ENCODE data around the gene SMIM21.

Gene SMIM21

DNA sequence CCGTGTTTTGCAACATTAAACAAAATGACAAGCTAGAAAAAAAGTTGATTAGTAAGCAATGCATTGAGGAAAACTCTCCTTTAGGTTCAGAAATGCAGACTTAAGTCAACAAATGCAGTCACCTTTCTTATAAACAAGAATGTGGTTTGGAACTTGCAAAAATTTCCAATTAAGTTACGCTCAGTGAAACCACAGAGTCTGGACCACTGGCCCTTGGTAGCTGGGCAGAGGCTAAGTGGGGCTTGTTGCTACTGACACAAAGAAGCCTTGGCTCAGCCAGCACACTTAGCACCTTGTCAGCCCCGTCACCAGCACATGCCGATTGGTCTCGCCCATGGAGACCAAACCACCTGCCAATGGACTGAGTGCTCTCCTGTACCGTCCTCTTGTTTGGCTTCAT is 53.0 kb downstream of the SMIM21 start:
- DNase-seq, result no peak

DNA sequence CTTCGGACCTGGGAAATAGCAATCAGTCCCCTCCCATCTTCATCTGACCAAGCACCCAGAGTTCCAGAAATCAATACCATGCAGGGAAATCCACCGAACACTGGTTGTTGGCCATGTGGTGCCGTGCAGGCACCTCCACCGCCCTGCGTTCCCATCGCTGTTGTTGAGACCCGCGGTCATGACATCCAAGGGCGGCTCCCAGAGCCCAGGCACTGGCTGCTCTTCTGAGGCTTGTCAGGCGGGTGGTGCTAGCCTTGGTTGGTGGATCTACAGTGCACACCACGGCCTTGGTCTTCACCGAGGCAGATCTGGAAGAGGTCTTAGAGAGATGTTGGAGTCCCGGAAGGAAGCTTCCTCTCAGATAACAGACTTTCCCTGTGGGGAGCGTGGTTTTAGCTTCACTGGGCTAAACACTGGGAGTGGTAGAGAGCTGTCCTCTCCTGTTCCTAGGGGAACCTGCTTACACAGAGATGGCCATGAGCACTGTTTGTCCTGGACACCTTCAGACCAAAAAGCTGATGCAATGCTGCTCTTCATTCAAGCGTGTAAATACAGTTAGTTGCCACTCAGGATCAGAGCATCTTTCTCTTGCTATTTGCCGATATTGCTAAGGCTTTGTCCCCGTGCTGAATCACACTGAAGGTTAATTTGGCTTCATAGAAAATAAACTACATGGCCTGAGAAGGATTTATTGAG is 58.3 kb downstream of the SMIM21 start:
- DNase-seq, result no peak

DNA sequence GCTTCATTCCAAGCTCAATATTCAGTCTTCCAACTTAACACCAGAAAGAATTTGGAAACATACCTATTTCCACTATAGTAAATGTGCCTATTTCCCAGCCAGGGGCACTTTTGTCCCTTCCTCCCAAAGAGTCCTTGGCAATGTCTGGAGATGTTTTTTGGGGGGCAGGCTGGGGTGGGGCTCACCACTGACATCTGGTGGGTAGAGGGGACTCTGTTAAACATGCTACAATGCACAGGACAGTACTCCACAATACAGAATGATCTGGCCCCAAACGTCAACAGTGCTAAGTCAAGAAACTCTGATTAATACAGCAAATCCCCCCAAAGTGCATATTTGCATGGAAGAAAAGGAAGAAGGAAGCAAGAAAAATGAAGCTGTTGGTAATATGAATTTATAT is 61.7 kb downstream of the SMIM21 start:
- DNase-seq, result peak in 1 of 2 donors; percentile 9

DNA sequence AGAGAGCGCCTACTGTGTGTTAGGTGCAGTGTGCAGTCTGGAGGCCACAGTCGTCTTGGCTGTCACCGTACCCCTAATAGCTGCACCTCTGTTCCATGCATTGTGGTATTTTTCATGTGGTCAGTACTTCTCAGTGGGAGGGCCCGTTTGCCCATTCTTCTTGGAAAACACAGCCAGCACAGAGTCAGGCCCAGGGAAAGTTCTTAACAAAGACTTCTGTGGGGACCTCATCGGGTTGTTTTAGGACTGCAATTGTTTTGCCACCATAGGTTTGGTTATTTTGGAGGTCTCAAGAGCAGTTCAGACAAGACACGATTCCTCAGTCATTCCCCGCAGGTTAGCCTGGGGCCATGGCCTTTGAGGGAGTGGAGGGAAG is 62.3 kb downstream of the SMIM21 start:
- no peak for DNase-seq

DNA sequence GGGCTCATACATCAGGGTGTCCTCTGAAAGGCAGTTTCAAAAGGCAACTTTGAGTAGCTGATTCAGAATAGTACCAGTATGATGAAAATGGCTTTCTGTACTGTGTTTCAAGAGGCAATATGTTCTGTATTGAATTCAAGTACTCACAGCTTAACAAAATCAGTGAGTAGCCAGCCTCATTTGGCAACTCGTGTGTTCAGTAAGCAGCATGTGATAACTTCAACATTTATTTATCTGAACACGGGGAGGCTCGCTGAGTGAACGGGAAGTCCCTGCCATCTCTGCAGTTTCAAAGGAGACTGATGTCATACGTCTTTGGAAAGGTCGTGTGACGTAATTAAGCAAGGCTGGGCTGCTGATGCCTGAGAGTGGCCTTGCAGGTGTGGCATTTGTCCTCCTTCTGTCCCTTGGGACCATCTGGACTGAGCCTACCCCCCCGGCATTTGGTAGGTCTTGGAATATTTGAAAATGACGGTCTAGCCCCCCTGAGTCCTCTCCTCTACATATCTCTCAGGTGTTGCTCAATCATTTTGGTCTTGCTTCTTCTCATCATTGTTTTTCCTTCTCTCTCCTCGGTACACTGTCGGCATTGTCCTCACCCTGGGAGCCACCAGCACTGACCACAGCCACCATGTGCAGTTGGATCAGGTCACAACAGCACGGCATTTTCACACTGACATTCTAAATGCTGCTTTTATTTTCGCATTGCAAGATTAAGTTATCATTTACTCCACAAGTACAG is 62.8 kb downstream of the SMIM21 start:
- no peak for DNase-seq

DNA sequence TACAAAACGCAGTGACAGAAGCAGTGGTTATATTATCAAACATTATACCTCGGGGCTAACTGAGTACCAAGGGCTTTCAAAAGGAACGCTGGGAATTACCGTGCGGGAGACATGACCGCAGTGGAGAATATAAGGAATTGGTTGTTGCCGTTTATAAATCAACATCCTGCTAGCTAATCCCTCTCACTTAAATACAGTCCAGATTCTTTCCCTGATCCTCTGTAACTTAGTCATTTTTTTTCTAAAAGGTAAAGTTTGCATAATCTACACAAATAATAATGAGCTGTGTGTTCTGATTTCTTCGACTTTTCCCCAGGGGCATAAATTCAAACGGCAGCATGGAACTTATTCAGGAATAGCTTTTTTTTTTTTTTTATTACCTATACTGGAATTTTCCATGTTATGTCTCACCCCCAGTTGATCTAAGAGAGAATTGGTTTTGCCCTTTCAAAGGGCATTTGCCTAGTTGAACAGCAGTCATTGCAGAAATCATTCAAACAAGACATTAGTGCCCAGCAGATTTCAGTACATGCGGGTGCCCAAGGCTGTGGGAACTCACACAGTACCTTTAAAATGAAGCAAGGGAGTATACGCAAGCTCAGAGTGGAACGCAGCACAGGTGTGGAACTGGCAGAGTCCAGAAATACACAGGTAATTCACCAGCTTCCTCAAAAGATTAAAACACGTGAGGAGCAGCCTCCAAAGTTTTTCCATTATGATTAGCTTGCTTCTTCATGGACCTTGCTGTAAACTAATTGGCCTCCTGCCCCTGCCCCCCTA is 63.9 kb downstream of the SMIM21 start:
- DNase-seq, result no peak

DNA sequence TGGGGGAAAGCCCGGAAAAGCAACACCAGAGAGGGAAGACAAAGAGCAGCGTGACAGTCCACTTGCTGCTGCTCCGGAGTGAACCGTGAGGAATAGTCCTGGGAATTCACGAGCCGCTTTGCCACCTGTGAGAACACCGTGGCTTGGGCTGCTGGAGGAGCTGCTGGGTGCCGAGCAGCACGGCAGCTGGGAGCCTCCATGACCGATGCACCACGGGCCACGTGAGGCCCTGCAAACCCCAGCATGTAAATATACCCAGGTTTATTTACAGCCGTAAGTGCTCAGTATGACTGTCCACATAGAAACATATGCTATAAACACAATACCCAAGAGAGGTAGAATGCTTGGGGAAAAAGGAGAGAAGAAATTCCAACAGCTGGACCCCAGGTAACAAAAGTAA is 65.1 kb downstream of the SMIM21 start:
- DNase-seq, result no peak

DNA sequence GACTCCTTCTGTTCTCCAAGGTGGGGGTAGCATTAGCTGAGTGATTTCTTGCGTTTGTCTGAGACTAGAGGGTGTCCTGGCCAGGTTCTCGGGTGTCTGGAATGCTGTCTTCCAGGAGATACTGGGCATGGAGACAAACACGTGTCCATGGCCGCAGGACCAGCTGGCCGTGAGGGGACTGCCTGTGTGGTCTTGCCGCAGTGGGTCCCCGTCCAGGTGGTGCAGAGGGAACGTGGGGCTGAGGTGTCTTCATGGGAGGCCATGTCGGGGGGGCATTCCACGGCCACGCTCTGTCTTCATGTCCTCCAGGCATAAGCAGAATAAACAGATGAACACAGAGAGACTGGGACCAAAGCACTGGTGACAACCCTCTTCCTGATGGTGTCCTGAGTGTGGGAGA is 66.6 kb downstream of the SMIM21 start:
- DNase-seq, result no peak

DNA sequence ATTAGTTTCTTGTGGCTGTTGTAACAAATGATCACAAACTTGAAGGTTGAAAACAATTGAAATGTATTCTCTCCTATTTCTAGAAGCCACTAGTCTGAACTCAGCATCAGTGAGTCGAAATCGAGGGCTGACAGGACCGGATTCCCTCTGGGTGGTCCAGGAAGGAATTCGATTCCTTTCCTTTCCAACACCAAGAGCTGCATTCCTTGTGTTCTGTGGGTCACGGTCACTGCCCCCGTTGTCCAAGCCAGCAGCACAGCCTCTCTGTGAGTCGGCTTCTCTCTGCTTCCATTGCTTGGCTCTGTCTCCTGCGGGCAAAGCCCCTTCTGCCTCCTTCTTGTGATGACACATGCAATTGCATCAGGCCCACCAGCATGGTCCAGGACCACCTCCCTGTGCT is 67.3 kb downstream of the SMIM21 start:
- no peak for DNase-seq
